Ishikawa (cell line): ENCODE data around the gene HOXD12.

Experiments used
- CEBPB ChIP-seq: IDR thresholded peaks from 2 replicates; pipeline ENCODE4 v1.6.1; 2012
- CREB1 ChIP-seq: IDR thresholded peaks from 2 replicates; pipeline ENCODE4 v1.6.1; 2012; ENCODE audit warnings: low read depth
- FOXM1 ChIP-seq: IDR thresholded peaks from 2 replicates; pipeline ENCODE4 v1.6.1; 2012; ENCODE audit warnings: low read depth, borderline replicate concordance
- YY1 ChIP-seq: IDR thresholded peaks from 2 replicates; pipeline ENCODE4 v1.6.1; 2012; ENCODE audit warnings: low read depth

- TF ChIP-seq FOXM1 = no peak
- TF ChIP-seq CEBPB = no peak
- TF ChIP-seq CREB1 = no peak
- no peak for TF ChIP-seq YY1
Observed at GRCh38 chr2:176101216-176101830, 1.7 kb downstream of the HOXD12 start.
